Activated CD8-positive, alpha-beta memory T cell treated with anti-CD3 and anti-CD28 coated beads, Interleukin-2, amount 50 U/mL, for 1 hour (primary cell): ENCODE measurements around the gene C1orf174.

Source experiments
- DNase-seq: peaks from one replicate; pipeline ENCODE4 v3.0.0-alpha.2; 2020; ENCODE audit errors: extremely low read depth

C1orf174 gene

GRCh38 chr1:3868464-3869006 is 31.5 kb downstream of the C1orf174 start:
- DNase-seq, result no peak

- DNase-seq, result no peak
Measured at GRCh38 chr1:3865606-3866160, 34.4 kb downstream of the C1orf174 start.

- DNase-seq, result no peak
Measured at GRCh38 chr1:3864884-3865283, 35.2 kb downstream of the C1orf174 start.

GRCh38 chr1:3863231-3863935 is 36.7 kb downstream of the C1orf174 start:
- DNase-seq, result no peak

- DNase-seq, result no peak
Measured at GRCh38 chr1:3858231-3858981, 41.7 kb downstream of the C1orf174 start.

GRCh38 chr1:3857791-3858129 is 42.3 kb downstream of the C1orf174 start:
- no peak for DNase-seq

GRCh38 chr1:3856923-3857790 is 42.9 kb downstream of the C1orf174 start, which contains the start of the genes CEP104 and DFFB:
Gene CEP104 (minus strand): TSS chr1:3857211. CDS start chr1:3852407, 4,804 bp downstream.
Gene DFFB (plus strand): TSS chr1:3857476. CDS start chr1:3857604, 128 bp downstream.
- DNase-seq, result peak; percentile 96

GRCh38 chr1:3852711-3853485 is 47.2 kb downstream of the C1orf174 start:
- no peak for DNase-seq

GRCh38 chr1:3852091-3852490 is 48.0 kb downstream of the C1orf174 start:
- DNase-seq, result no peak

GRCh38 chr1:3851292-3851691 is 48.8 kb downstream of the C1orf174 start:
- DNase-seq, result no peak

GRCh38 chr1:3850857-3851256 is 49.2 kb downstream of the C1orf174 start:
- no peak for DNase-seq

- no peak for DNase-seq
Measured at GRCh38 chr1:3847081-3847480, 53.0 kb downstream of the C1orf174 start.

- no peak for DNase-seq
Measured at GRCh38 chr1:3846541-3846940, 53.5 kb downstream of the C1orf174 start.

GRCh38 chr1:3842912-3843311 is 57.2 kb downstream of the C1orf174 start:
- no peak for DNase-seq

GRCh38 chr1:3841491-3841890 is 58.6 kb downstream of the C1orf174 start:
- no peak for DNase-seq
